ENCODE measurements around the gene CCDC6. TPM values are rescaled to one million over a fixed set of nuclear protein-coding genes. Genes with fewer than 3 reads are reported as not detected.
"Not testable (repeated sequence)": the region's sequence is repeated elsewhere in the genome, so short reads cannot be mapped to it uniquely, and the experiment has no call there.

CCDC6 gene
- total RNA-seq, 1 experiment from 2014 or later: 19.1 TPM

GRCh38 chr10:59880019-59880717 lies 26.2 kb downstream of the CCDC6 start:
- no peaks in the 10 kb centered on the region for H3K4me1 ChIP-seq
- no peaks in the 10 kb centered on the region for H3K36me3 ChIP-seq
- no peak overlapping the region for H3K4me3 ChIP-seq
- DNase-seq: no peak
- no peaks in the 10 kb centered on the region for H3K27me3 ChIP-seq
- H3K27ac ChIP-seq: no peak overlapping the region
- H3K9me3 ChIP-seq (replicated peaks): no peaks in the 10 kb centered on the region

GRCh38 chr10:59879363-59879913 lies 26.9 kb downstream of the CCDC6 start:
- H3K4me1 ChIP-seq: no peaks in the 10 kb centered on the region
- DNase-seq: no peak

DNA sequence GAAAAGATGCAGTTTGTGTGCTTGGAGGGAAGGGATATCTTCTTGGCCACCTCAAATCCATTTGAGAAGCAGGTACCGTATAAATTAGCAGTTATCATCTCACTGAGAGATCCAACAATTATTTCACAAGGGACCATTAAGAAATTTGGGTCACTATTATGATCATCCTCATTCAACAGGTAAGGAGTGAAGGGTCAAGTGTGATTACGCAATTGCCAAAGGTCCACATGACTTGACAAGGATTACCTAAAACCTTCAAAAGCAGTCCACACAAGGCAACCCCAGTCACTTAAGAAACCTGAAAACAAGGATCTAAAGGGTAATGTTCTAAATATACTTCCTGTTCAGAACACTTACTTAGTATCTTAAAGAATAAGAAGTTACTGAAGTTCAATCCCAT lies 27.4 kb downstream of the CCDC6 start:
- Histone ChIP-seq H3K27ac (no peak overlapping the region), H3K27me3 (no peaks in the 10 kb centered on the region), H3K9me3 (replicated peaks) (no peaks in the 10 kb centered on the region)

More at GRCh38 chr10:59879363-59879913, 26.9 kb downstream of the CCDC6 start:
- no peak overlapping the region for H3K4me3 ChIP-seq
- H3K9me3 ChIP-seq (replicated peaks): no peaks in the 10 kb centered on the region
- no peak overlapping the region for H3K27ac ChIP-seq
- no peaks in the 10 kb centered on the region for H3K36me3 ChIP-seq
- no peaks in the 10 kb centered on the region for H3K27me3 ChIP-seq

GRCh38 chr10:59878289-59878688 lies 28.1 kb downstream of the CCDC6 start:
- Histone ChIP-seq H3K4me3 (no peak overlapping the region), H3K4me1 (no peaks in the 10 kb centered on the region), H3K27ac (no peak overlapping the region), H3K36me3 (no peaks in the 10 kb centered on the region), H3K9me3 (replicated peaks) (no peaks in the 10 kb centered on the region), H3K27me3 (no peaks in the 10 kb centered on the region)
- no peak for DNase-seq

More for the DNA sequence above, 27.4 kb downstream of the CCDC6 start:
- no peak overlapping the region for H3K4me3 ChIP-seq
- no peaks in the 10 kb centered on the region for H3K4me1 ChIP-seq
- DNase-seq: no peak
- no peaks in the 10 kb centered on the region for H3K36me3 ChIP-seq

GRCh38 chr10:59877191-59877671 lies 29.1 kb downstream of the CCDC6 start:
- Histone ChIP-seq H3K27ac (no peak overlapping the region), H3K27me3 (no peaks in the 10 kb centered on the region)
- no peak for DNase-seq

DNA sequence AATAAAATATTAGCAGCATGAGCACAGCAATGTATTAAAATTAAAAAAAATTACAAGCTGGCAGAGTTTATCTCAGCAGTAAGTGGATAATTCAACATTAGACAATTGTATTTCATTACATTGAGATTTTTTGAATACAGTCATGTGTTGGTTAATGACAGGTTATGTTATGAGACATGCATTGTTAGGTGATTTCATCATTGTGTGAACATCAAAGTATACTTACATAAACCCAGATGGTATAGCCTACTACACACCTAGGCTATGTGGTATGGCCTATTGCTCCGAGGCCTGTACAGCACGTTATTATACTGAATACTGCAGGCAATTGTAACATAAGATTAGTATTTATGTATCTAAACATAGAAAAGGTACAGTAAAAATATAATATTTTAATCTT lies 29.7 kb downstream of the CCDC6 start:
- Histone ChIP-seq H3K4me1 (no peaks in the 10 kb centered on the region), H3K9me3 (replicated peaks) (no peaks in the 10 kb centered on the region), H3K4me3 (no peak overlapping the region), H3K36me3 (no peaks in the 10 kb centered on the region), H3K27me3 (no peaks in the 10 kb centered on the region), H3K27ac (no peak overlapping the region)
- DNase-seq: no peak

More at GRCh38 chr10:59877191-59877671, 29.1 kb downstream of the CCDC6 start:
- no peak overlapping the region for H3K4me3 ChIP-seq
- no peaks in the 10 kb centered on the region for H3K36me3 ChIP-seq
- no peaks in the 10 kb centered on the region for H3K4me1 ChIP-seq
- H3K9me3 ChIP-seq (replicated peaks): no peaks in the 10 kb centered on the region

DNA sequence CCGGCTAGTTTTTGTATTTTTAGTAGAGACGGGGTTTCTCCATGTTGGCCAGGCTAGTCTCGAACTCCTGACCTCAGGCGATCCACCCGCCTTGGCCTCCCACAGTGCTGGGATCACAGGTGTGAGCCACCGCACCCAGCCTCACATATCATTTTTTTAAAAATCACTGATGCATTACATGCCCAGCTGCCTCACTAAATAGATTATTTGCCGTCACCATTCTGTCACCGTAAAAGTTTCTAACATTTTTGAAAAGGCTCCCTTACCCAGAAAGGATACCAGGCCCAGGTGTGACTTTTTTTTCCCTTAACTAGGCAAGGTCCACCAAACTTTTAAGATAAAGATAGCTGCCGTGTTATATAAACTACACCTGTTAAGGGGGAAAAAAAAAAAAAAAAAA lies 30.1 kb downstream of the CCDC6 start:
- not testable (repeated sequence) for H3K27me3 ChIP-seq; H3K36me3 ChIP-seq; H3K4me1 ChIP-seq; H3K4me3 ChIP-seq; H3K27ac ChIP-seq; DNase-seq; H3K9me3 ChIP-seq (replicated peaks)

DNA sequence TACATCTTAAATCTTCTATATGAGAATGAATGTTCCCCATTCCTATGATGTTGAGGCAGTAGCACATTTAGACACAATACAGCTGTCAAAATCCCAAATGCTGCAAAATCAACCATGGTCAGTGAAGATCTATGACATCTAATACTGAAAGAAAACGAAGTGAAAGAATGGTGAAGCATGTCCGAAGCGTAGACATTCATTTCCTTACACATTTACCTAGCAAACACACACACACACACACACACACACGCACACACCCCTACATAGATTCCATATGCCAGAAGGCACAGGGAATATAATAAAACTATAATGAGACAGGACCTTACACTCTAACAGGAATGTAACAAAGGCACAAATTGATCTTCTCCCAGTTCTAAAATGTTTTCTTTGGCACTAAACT lies 32.5 kb downstream of the CCDC6 start:
- Histone ChIP-seq H3K27ac (no peak overlapping the region), H3K36me3 (no peaks in the 10 kb centered on the region), H3K4me1 (no peaks in the 10 kb centered on the region), H3K4me3 (no peak overlapping the region), H3K9me3 (replicated peaks) (no peaks in the 10 kb centered on the region), H3K27me3 (no peaks in the 10 kb centered on the region)
- no peak for DNase-seq

DNA sequence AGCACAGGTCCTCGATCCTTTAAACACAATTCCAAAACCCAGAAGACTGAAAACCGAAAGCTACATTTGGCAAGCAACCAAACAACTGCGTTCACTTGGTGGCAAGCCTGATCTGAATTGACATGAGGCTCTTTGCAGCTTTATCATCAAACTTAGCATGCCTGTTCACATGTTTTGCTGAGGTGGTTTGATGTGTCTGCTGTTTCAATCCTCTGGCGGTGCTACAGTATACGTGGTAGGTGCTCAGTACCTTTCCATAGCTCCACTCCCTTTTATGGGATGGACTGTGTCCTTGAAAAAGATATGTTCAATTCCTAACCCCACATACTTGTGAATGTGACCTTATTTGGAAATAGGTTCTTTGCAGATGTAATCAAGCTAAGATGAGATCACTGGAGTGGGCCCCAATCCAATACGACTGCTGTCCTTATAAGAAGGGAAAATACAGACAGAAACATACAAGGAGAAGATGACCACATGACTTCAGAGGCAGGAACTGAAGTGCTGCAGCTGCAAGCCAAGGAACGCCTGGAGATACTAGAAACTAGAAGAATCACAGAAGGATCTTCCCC lies 33.4 kb downstream of the CCDC6 start:
- H3K4me3 ChIP-seq: no peak overlapping the region
- no peaks in the 10 kb centered on the region for H3K9me3 ChIP-seq (replicated peaks)
- no peak for DNase-seq
- H3K36me3 ChIP-seq: no peaks in the 10 kb centered on the region
- H3K4me1 ChIP-seq: no peaks in the 10 kb centered on the region
- no peak overlapping the region for H3K27ac ChIP-seq
- H3K27me3 ChIP-seq: no peaks in the 10 kb centered on the region

- H3K36me3 ChIP-seq: no peaks in the 10 kb centered on the region
- H3K9me3 ChIP-seq (replicated peaks): no peaks in the 10 kb centered on the region
- DNase-seq: no peak
- H3K4me1 ChIP-seq: no peaks in the 10 kb centered on the region
- H3K27me3 ChIP-seq: no peaks in the 10 kb centered on the region
- no peak overlapping the region for H3K4me3 ChIP-seq
- no peak overlapping the region for H3K27ac ChIP-seq
Observed at GRCh38 chr10:59870152-59870551, 36.2 kb downstream of the CCDC6 start.

- H3K4me3 ChIP-seq: no peak overlapping the region
- no peak overlapping the region for H3K27ac ChIP-seq
- no peak for DNase-seq
- H3K27me3 ChIP-seq: no peaks in the 10 kb centered on the region
- H3K9me3 ChIP-seq (replicated peaks): no peaks in the 10 kb centered on the region
- no peaks in the 10 kb centered on the region for H3K4me1 ChIP-seq
- no peaks in the 10 kb centered on the region for H3K36me3 ChIP-seq
Observed at GRCh38 chr10:59869594-59869940, 36.8 kb downstream of the CCDC6 start.

DNA sequence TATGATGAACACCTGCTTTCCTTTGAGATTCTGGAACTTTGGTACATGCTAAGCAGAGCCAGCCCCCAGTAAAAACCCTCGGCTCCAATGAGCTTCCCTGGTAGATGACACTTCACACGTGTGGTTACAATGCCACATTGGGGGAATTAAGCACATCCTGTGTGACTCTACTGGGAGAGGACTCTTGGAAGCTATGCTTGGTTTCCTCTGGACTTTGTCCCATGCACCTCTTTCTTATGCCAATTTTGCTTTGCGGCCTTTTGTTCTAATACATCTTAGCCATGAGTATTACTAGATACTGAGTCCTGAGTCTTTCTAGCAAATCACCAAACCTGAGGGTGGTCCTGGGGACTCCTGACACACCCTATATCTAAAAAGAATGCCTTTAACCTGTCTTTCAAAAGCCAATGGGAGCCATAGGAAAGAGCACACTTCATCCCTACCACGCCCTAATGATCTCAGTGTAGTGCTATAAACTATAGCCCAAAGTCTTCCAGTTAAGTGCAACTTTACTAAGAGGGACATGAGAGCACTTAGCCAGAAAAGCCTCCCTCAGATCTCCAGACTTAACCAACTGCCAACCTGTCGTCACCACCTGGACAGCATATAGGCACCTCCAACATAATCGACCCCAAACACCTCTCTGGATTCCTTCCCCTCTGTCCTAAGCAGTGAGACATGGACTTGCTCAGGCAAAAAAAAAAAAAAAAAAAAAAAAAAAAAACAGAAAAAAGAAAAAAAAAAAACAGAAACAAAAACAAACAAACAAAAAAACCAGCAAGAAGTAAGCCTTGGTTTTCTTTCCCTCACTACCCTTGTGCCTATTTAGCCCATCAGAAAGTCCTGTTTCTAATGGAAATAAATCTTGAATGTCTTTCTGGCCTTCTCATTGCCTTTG lies 37.4 kb downstream of the CCDC6 start:
- Histone ChIP-seq H3K4me1 (no peaks in the 10 kb centered on the region), H3K27me3 (no peaks in the 10 kb centered on the region), H3K27ac (no peak overlapping the region), H3K36me3 (no peaks in the 10 kb centered on the region), H3K4me3 (no peak overlapping the region), H3K9me3 (replicated peaks) (no peaks in the 10 kb centered on the region)
- no peak for DNase-seq

DNA sequence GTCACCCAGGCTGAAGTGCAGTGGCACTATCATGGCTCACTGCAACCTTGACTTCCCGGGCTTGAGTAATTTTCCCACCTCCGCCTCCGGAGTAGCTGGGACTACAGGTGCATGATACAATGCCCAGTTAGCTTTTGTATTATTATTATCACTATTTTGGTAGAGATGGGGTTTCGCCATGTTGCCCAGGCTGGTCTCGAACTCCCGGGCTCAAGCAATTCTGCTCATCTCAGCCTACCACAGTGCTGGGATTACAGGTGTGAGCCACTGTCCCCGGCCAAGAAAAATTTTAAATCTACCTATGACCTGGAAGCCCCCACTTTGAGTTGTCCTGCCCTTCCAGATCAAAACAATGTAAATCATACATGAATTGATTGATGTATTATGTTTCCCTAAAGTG lies 38.8 kb downstream of the CCDC6 start:
- DNase-seq: no peak

DNA sequence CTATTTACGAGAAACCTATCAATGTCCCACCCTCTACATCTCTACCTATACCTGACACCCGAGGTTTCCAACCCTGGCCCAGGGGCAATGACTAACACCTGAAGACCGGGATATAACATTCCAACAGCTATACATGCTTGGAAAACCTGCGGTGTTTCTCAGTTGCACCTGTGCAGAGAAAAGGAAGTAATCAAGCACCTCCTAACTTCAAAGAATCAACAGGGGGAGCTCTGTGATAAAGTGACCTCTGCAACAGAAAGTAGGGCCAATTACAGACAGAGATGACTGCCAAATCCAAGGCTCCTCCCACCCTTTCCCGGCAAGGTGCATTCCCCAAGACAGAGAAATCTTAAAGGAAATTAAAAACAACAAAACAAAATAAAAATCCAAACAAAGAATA lies 41.3 kb downstream of the CCDC6 start:
- Histone ChIP-seq H3K4me3 (no peak overlapping the region), H3K36me3 (no peaks in the 10 kb centered on the region), H3K27ac (no peak overlapping the region), H3K27me3 (no peaks in the 10 kb centered on the region), H3K4me1 (no peaks in the 10 kb centered on the region), H3K9me3 (replicated peaks) (no peaks in the 10 kb centered on the region)
- no peak for DNase-seq

More for the DNA sequence above, 38.8 kb downstream of the CCDC6 start:
- Histone ChIP-seq H3K4me1 (no peaks in the 10 kb centered on the region), H3K4me3 (no peak overlapping the region), H3K27ac (no peak overlapping the region), H3K36me3 (no peaks in the 10 kb centered on the region), H3K27me3 (no peaks in the 10 kb centered on the region), H3K9me3 (replicated peaks) (no peaks in the 10 kb centered on the region)
